GM12878 (cell line): ENCODE data around the gene ANKRD13D. TPM values are rescaled to one million over a fixed set of nuclear protein-coding genes. Genes with fewer than 3 reads are reported as not detected.

Experiments used
- ATAC-seq: fragments of 200-7000 bp; cut with Tn5 transposase; 3 replicates; pipeline ENCODE4 v1.9.1; 2020; ENCODE audit warnings: mild to moderate bottlenecking, moderate library complexity
- BruUV-seq: library from RNA; stranded (reverse); fragments of 400-500 nt; replicated peaks from 2 replicates; lab custom pipeline; 2021; lab: Mats Ljungman, UMichigan
- CTCF ChIA-PET: fragments of 300-600 bp; sonication (Branson Sonifier 250); formaldehyde crosslinking; extraction: SDS; loops from one replicate; lab custom pipeline; 2021; ENCODE audit warnings: inconsistent platforms; lab: Yijun Ruan, JAX
- POLR2A ChIA-PET: fragments of 350-600 bp; formaldehyde crosslinking; extraction: SDS; loops from one replicate; lab custom pipeline; 2021; ENCODE audit warnings: inconsistent platforms; lab: Charles Lee
- RAD21 ChIA-PET: fragments of 300-600 bp; sonication (Branson Sonifier 250); formaldehyde crosslinking; loops from one replicate; lab custom pipeline; 2023; ENCODE audit warnings: antibody characterized with exemption; ENCODE audit not compliant: unreplicated experiment; lab: Charles Lee
- SMC1A ChIA-PET: fragments of 300-600 bp; sonication (Branson Sonifier 250); formaldehyde crosslinking; loops from one replicate; lab custom pipeline; 2023; ENCODE audit not compliant: unreplicated experiment, uncharacterized antibody; lab: Charles Lee
- DNase-seq: peaks from one replicate; pipeline ENCODE4 v3.0.0-alpha.2; 2011; ENCODE audit warnings: low read depth, low spot score
- FAIRE-seq: peaks from 3 replicates; lab custom pipeline; 2011; peaks lifted over from hg19 to GRCh38; lab: Jason Lieb, UNC
- H2AFZ ChIP-seq: 2 replicates; pipeline ENCODE4 v1.6.0; 2011; ENCODE audit warnings: low read depth, low read length, control low read depth; ENCODE audit not compliant: control insufficient read depth
- H3K27ac ChIP-seq: 2 replicates; pipeline ENCODE4 v1.5.1; 2011; ENCODE audit warnings: control low read depth; ENCODE audit not compliant: control insufficient read depth, insufficient read depth
- H3K27me3 ChIP-seq, 2 experiments: replicated peaks in 1 of 2; 2 replicates each; pipeline versions ENCODE4 v1.6.0 to v1.6.1; 2011; ENCODE audit warnings: low read length in 1 of 2; ENCODE audit not compliant: control insufficient read depth in 2 of 2, insufficient read depth in 2 of 2
- H3K36me3 ChIP-seq, 2 experiments: 2 replicates each; pipeline ENCODE4 v1.5.1; 2011; ENCODE audit warnings: low read length in 1 of 2; ENCODE audit not compliant: control insufficient read depth in 2 of 2, insufficient read depth in 2 of 2
- H3K4me1 ChIP-seq: 2 replicates; pipeline ENCODE4 v1.6.1; 2011; ENCODE audit warnings: mild to moderate bottlenecking, low read length, moderate library complexity, mixed read lengths; ENCODE audit not compliant: control insufficient read depth, insufficient read depth
- H3K4me2 ChIP-seq: 2 replicates; pipeline ENCODE4 v1.6.0; 2011; ENCODE audit warnings: control low read depth; ENCODE audit not compliant: control insufficient read depth, insufficient read depth
- H3K4me3 ChIP-seq: fragments of 200-600 bp; sonication (generic); 2 replicates; pipeline ENCODE4 v1.5.1; 2016
- H3K79me2 ChIP-seq: 2 replicates; pipeline ENCODE4 v1.6.0; 2011; ENCODE audit warnings: low read length; ENCODE audit not compliant: control insufficient read depth, insufficient read depth
- H3K9ac ChIP-seq: 2 replicates; pipeline ENCODE4 v1.8.0; 2011; ENCODE audit warnings: low read length, control low read depth, mixed read lengths; ENCODE audit not compliant: control insufficient read depth, insufficient read depth
- H3K9me3 ChIP-seq: replicated peaks from 3 replicates; pipeline ENCODE4 v1.5.1; 2011; ENCODE audit warnings: mild to moderate bottlenecking, low read length; ENCODE audit not compliant: control insufficient read depth, insufficient read depth
- H4K20me1 ChIP-seq: 2 replicates; pipeline ENCODE4 v1.6.0; 2011; ENCODE audit not compliant: control insufficient read depth, insufficient read depth
- ASH2L ChIP-seq: fragments of 300-600, 200-600 bp; sonication (generic); IDR thresholded peaks from 2 replicates; pipeline ENCODE4 v1.6.1; 2017; ENCODE audit warnings: low read depth, mild to moderate bottlenecking, borderline replicate concordance
- IKZF1 ChIP-seq: fragments of 450-650 bp; conservative IDR thresholded peaks from 2 replicates; pipeline ENCODE4 v1.6.1; 2017; ENCODE audit warnings: antibody characterized with exemption, mild to moderate bottlenecking
- PAX5 ChIP-seq: IDR thresholded peaks from 2 replicates; pipeline ENCODE4 v1.6.1; 2011; ENCODE audit warnings: low read depth, low read length, borderline replicate concordance
- PKNOX1 ChIP-seq: fragments of 450-650 bp; IDR thresholded peaks from 2 replicates; pipeline ENCODE4 v1.6.1; 2016; ENCODE audit warnings: mild to moderate bottlenecking
- PML ChIP-seq: IDR thresholded peaks from 2 replicates; pipeline ENCODE4 v1.6.1; 2012; ENCODE audit warnings: low read length, inconsistent platforms
- POLR2AphosphoS5 ChIP-seq: IDR thresholded peaks from 2 replicates; pipeline ENCODE4 v1.6.1; 2011; ENCODE audit warnings: mild to moderate bottlenecking, low read length, inconsistent platforms
- TBL1XR1 ChIP-seq: IDR thresholded peaks from 2 replicates; pipeline ENCODE4 v1.6.1; 2012; ENCODE audit warnings: low read depth, low read length, improper control_type of control experiment
- ZNF217 ChIP-seq: fragments of 450-650 bp; IDR thresholded peaks from 2 replicates; pipeline ENCODE4 v1.6.1; 2017; ENCODE audit warnings: antibody characterized with exemption, mild to moderate bottlenecking
- WGBS: methylation state at CpG from one replicate; pipeline ENCODE4 v1.1.6; 2016; ENCODE audit warnings: low lambda C conversion rate; ENCODE audit not compliant: insufficient replicate concordance, insufficient coverage; ENCODE audit errors: missing lambda C conversion rate; 5-methylcytosine and 5-hydroxymethylcytosine counted together
- in situ Hi-C: fragments of 300-500 bp; cut with MboI; formaldehyde crosslinking; loops from 9 replicates; pipeline ENCODE4 v1.14.3; 2018; ENCODE audit warnings: mixed read lengths
- intact Hi-C: fragments of 100-400 bp; cut with micrococcal nuclease; formaldehyde crosslinking; loops from one replicate; pipeline ENCODE4 v1.14.2; 2022; ENCODE audit not compliant: unreplicated experiment
- polyA plus RNA-seq, 11 experiments: library from polyadenylated mRNA; depleted of rRNA in 4 of 11; unstranded in 6 of 11; stranded (reverse) in 5 of 11; fragments of >200 nt; fragmentation: Nextera tagmentation in 4 of 11; fragmentation: Illumina TruSeq in 1 of 11; extraction: Ambion mirVana in 4 of 11; extraction: Trizol in 1 of 11; gene quantifications; 1 replicate in 1 of 11; 2 replicates in 10 of 11; pipeline versions ENCODE4 v1.2.1 to v1.2.3, GENCODE V29; 2011 to 2016; ENCODE audit warnings: inconsistent platforms in 2 of 11, missing spikeins in 2 of 11, low read depth in 1 of 11
- total RNA-seq, 4 experiments: library from RNA; depleted of rRNA in 3 of 4; stranded (reverse); fragments of >200 nt in 3 of 4; fragmentation: Illumina TruSeq in 1 of 4; extraction: Trizol in 1 of 4; gene quantifications; 2 replicates each; pipeline versions ENCODE4 v1.2.1 to v1.2.3, GENCODE V29; 2013 to 2021

The ANKRD13D gene
- total and polyA plus RNA-seq, 10 of the 15 experiments (the other 5 are each of a cell fraction or from before 2014, with no cell fraction given): 2.0 to 56.2 (median 21.4) TPM

GRCh38 chr11:67242548-67242947 lies 46.6 kb upstream of the ANKRD13D start:
- H3K36me3 ChIP-seq: peaks cover 11 to 38% of the 10 kb centered on the region in 2 experiments
- DNase-seq (no peak), ATAC-seq (no peak), FAIRE-seq (no peak)
- intact Hi-C loops: loop anchor here (10.0 kb wide), 1 partner anchor 158 kb away; no protein-coding TSS in a partner anchor
- H2AFZ ChIP-seq: no peak overlapping the region
- ChIA-PET CTCF (interaction anchor here (1.0 to 1.4 kb wide), 2 partner anchors 10 to 21 kb away, joined by 3 read pairs; no protein-coding TSS in a partner anchor), RAD21 (no interaction called here), POLR2A (no interaction called here), SMC1A (interaction anchor here (1.0 kb wide), 1 partner anchor 48 kb away, joined by 3 read pairs; no protein-coding TSS in a partner anchor)
- H3K4me1 ChIP-seq: peaks cover 17% of the 10 kb centered on the region
- peak overlapping the region; percentile 80 for H3K9ac ChIP-seq
- H3K4me3 ChIP-seq: peak overlapping the region; percentile 89
- 0% methylated on average over 1 of the region's 1 CpG for WGBS
- in situ Hi-C loops: no loop called here
- H3K27me3 ChIP-seq: no peaks in the 10 kb centered on the region
- H4K20me1 ChIP-seq: peaks cover 6% of the 10 kb centered on the region; the same call in 1 of the 2 replicates
- BruUV-seq: no TSS peak
- H3K27ac ChIP-seq: peak overlapping the region; percentile 7
- peaks cover 60% of the 10 kb centered on the region for H3K79me2 ChIP-seq
- no peaks in the 10 kb centered on the region for H3K9me3 ChIP-seq
- H3K4me2 ChIP-seq: peak overlapping the region; percentile 80
- TF ChIP-seq TBL1XR1: no peak
- peak; percentile 55; the same call in 1 of the 2 replicates for TF ChIP-seq POLR2AphosphoS5
- TF ChIP-seq IKZF1: no peak
- TF ChIP-seq ZNF217: no peak
- no peak for TF ChIP-seq ASH2L
- no peak for TF ChIP-seq PKNOX1
- no peak for TF ChIP-seq PML
- TF ChIP-seq PAX5: no peak
